ENCODE measurements around the gene CDH13.
A peak's percentile ranks its signal among the peaks of the same experiment; 100 is the strongest.

The CDH13 gene

DNA sequence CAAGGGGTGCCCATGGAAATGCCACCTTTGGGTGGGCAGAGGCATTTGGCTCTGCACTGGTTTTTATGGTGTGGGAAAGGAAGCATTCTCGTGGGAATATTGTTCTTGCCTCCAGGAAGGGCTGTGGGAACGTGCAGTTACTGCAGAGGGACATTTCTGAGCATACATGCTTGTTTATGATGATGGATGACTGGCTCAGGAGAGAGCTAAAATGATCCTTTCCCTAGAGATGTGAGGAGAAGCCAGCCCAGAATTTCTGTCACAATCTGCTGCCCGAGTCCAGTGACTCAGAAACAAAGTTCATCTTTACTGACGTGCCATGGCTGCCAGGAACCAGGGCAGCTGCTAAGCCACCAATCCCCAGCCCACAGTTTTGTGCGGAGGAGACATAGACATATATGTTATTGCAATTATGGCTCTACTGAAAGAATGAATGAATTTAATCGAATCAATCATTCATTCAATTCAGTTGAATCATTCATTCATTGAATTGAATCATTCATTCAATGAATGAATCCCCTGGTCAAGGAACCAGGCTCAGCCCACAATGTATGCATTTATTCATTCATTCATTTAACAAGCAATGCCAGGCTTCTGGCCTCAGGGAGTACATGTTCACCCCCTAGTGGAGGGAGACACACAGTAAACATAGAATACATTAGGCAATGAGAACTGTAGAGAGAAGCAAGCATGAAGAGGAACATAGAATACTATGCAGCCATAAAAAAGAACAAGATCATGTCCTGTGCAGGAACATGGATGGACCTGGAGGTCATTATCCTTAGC, 766.6 kb downstream of the CDH13 start:
- no peak for DNase-seq

GRCh38 chr16:83397601-83398291, 771.0 kb downstream of the CDH13 start:
- DNase-seq, result peak; percentile 6

- no peak for DNase-seq
These were observed 773.5 kb downstream of the CDH13 start for GRCh38 chr16:83400234-83400633.

DNA sequence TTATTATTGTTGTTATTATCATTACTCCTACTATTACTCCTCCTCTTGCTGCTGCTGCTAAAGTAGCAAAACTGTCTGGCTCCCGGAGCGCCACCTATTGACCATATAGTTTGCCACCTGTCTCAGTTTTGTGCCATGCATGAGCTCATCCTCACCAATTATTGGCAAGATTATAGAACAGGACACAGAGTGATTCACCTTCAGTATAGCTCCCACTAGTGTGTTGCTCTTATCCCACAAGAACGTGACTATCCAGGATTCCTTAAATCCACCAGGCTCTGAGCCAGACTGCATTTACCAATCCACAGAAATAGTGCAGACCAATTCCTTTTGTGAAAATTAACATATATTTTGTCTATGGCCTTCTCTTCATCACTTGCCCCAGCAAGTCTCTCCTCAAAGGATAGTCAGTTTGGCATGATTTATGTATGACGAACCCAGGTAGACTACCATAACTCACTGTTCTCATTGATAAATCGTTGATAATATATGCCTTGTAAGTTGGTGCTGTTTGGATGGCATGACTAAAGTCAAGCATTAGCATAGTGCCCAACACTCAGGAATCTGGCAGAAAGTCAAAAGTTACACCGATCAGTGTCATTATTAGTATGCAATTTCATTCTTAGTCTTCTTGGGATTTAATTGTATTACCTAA, 775.5 kb downstream of the CDH13 start:
- no peak for DNase-seq

- DNase-seq, result peak; percentile 40
These were observed 776.2 kb downstream of the CDH13 start for GRCh38 chr16:83402967-83403366.

- DNase-seq, result no peak
These were observed 777.0 kb downstream of the CDH13 start for GRCh38 chr16:83403761-83404160.

GRCh38 chr16:83404261-83404660, 777.5 kb downstream of the CDH13 start:
- no peak for DNase-seq

DNA sequence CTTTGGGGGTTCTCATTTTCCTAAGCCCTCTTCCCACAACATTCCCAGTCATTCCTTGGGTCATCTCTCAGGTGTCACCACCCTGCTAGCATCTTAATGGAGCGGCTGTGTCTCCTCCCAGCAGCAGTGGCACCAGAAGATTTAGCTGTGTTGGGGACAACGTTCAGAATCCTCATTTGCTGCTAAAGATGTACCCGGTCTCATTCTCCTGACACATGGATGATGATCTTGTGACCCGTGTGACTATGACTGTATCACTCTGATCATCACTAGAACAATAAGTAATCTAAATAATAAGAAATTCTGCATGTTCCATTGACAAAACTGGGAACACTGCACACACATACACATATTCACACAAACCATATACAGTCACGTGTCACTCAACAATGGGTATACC, 781.2 kb downstream of the CDH13 start:
- DNase-seq, result no peak

DNA sequence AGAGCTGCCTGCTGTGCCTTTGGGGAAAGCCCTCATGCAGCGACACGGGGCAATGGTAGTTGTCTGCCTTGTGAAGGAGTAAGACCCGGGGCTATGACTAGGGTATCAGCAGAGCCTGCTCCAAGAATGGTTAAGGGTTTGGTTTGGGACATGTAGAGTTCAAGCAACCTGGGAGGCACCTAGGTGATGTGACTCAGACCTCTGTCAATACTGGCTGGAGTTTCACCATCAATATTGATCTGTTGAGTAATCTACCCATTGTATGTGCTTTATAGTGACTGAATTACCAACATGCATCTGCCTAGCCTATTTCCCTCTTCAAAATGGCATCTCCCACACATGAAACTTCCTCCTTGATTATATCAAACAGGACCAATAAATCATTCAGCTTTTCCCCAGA, 782.6 kb downstream of the CDH13 start:
- no peak for DNase-seq

- no peak for DNase-seq
These were observed 791.8 kb downstream of the CDH13 start for GRCh38 chr16:83418565-83418964.

- peak; percentile 86 for DNase-seq
These were observed 793.5 kb downstream of the CDH13 start for GRCh38 chr16:83420206-83420760.

GRCh38 chr16:83433201-83433600, 806.4 kb downstream of the CDH13 start:
- no peak for DNase-seq

- DNase-seq, result no peak
These were observed 810.3 kb downstream of the CDH13 start for GRCh38 chr16:83437036-83437435.

DNA sequence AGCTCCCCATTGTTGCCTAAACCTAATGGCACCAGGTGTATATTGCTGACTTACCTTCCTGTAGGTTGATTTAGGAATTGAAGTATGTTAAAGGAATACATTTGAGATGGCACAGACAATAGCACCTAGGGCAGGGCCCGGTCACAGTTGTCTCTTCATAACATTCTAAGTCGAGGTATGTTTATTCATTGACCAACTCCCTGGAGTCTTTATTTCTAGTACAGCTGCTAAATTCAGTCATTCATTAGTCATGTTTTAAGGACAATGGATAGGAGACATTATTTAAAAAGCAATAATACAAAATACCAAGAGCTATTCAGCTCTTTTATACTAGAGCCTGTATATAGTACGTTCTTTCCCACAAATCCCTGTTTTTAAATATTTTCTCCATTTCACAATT, 811.6 kb downstream of the CDH13 start:
- DNase-seq, result no peak

- DNase-seq, result no peak
These were observed 812.6 kb downstream of the CDH13 start for GRCh38 chr16:83439412-83439811.

DNA sequence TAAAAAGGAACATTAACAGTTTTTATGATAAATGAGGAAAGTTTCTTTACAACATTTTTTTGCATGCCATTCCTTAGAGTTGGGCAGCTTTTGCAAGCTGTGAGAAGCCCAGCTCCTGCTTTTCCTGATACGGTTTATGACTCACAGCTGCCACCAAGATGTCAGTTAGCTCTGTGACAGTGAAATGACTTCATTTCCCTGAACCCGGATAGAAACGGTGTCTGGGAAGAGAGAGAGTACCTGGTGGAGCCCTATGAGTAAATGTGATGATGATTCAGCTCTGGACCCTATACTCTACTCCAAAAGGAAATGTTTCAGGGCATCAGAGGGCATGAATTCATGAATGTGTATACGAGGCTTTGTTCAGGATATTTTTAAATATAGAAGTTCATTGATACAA, 814.7 kb downstream of the CDH13 start:
- DNase-seq, result no peak

- no peak for DNase-seq
These were observed 817.2 kb downstream of the CDH13 start for GRCh38 chr16:83443972-83444371.

DNA sequence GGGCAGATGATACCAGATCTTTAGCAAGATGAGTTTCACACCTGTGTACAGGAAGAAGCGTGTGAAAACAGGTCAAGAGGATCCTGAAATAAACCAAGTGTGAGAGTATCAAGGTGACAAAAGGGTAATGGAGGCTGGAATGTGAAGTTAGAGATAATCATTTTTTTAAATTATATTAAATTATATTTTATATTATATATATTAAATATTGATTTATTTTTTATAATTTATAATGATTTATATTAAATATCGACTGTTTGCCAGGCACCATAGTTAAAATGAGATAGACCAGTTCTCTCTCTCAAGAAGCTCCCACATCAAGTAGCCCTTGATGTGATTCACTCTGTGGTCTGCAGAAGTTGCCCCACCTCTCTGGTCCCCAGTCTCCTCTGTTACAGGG, 820.8 kb downstream of the CDH13 start:
- DNase-seq, result no peak

DNA sequence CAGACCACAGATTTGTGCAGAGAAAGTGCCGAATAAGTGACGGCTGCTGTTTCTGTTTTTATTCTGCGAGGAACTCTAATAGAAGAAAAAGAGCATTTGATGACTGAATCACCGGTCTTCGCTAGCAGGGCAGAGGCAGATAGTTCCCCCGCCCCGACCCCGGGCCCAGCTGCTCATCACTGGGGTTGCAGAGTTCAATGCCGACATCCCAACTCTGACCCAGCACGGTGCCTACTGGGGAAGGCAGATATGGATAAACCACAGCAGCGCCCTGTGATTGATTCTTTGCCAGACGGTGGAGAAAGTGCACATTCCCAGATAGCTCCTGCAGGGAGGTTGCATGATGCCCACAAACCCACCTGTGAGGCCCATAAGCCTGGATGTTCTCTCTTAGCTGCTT, 823.1 kb downstream of the CDH13 start:
- DNase-seq, result no peak

DNA sequence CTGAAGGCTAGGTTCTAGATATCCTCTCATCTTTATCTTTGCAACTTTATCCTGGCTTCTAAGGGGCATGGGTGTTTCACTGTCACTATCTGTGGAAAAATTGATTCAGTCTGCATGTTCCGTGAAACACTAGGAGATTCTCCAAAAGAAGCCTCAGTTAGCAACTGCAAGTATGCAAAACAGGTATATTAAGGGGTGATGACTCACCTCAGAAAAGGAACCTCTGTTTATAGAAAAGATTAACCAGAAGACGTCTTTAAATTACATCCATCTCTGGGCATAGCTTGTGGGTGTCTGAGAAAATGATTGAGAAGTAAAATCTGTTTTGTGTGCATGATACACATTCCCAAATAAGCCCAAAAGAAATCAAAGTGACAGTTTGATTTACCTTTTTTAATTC, 827.2 kb downstream of the CDH13 start:
- no peak for DNase-seq

DNA sequence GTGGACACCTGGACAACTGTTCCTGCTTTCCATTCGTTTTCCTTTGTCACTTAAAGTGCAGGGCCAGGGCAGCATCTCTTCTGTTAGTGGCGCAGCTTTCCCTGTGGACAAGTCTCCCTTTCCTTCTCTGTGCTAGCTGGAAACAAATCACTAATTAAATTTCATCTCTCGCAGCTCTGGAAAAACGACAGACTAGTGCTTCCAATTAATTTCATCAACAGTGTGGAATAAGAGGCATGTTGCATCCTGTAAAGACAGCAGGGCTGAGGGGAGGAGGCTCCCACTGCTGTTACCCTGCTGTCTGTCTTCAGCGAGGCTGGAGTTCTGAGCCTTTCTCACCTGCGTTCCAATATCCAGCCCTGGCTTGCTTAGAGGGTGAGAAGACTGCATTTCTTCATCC, 828.9 kb downstream of the CDH13 start:
- DNase-seq, result no peak

- DNase-seq, result no peak
These were observed 830.2 kb downstream of the CDH13 start for GRCh38 chr16:83456934-83457333.

GRCh38 chr16:83458612-83459011, 831.8 kb downstream of the CDH13 start:
- DNase-seq, result no peak

GRCh38 chr16:83464991-83465390, 838.2 kb downstream of the CDH13 start:
- no peak for DNase-seq
